ENCODE measurements around the gene CASQ1. TPM values are rescaled to one million over a fixed set of nuclear protein-coding genes. Genes with fewer than 3 reads are reported as not detected.
A peak's percentile ranks its signal among the peaks of the same experiment; 100 is the strongest.

CASQ1 gene
- total and polyA plus RNA-seq, 7 donors, result 0.28 to 9.4 (median 1.5) TPM; not detected in 1

DNA sequence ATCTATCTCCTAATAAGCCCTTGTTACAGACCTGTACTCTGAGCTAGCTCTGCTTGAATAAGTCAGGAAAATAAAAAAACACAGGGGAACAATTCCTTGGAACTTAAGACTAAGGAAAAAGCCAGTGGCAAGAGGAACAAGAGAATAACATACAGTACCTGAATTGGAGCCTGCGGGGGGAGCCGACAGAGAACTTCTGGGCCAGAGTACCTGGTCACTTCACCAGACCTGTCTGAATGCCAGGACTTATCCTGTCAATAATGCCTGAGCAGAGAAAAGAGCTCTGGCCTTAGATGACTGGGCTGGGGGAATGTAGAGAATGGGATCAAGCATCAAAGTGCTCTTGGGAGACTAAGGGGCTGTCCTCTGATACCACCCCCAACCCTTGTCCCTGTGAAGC is 29.9 kb downstream of the CASQ1 start:
- Histone ChIP-seq H3K36me3 (peaks cover 35 to 79% (median 61%) of the 10 kb centered on the region in 4 donors), H3K27me3 (no peaks in the 10 kb centered on the region), H3K4me3 (no peak overlapping the region), H3K9me3 (no peaks in the 10 kb centered on the region), H3K4me1 (peaks cover 0 to 44% (median 40%) of the 10 kb centered on the region in 4 donors), H3K27ac (peak overlapping the region; percentile 73 to 84 (median 76))
- no peak for DNase-seq
- WGBS, 2 donors, result 89 to 90% methylated on average over 2 of the region's 2 CpGs
- TF ChIP-seq POLR2A (IDR thresholded peaks at IDR 0.05), result no peak
- TF ChIP-seq, protein P1, sequence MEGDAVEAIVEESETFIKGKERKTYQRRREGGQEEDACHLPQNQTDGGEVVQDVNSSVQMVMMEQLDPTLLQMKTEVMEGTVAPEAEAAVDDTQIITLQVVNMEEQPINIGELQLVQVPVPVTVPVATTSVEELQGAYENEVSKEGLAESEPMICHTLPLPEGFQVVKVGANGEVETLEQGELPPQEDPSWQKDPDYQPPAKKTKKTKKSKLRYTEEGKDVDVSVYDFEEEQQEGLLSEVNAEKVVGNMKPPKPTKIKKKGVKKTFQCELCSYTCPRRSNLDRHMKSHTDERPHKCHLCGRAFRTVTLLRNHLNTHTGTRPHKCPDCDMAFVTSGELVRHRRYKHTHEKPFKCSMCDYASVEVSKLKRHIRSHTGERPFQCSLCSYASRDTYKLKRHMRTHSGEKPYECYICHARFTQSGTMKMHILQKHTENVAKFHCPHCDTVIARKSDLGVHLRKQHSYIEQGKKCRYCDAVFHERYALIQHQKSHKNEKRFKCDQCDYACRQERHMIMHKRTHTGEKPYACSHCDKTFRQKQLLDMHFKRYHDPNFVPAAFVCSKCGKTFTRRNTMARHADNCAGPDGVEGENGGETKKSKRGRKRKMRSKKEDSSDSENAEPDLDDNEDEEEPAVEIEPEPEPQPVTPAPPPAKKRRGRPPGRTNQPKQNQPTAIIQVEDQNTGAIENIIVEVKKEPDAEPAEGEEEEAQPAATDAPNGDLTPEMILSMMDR (IDR thresholded peaks at IDR 0.05), result no peak
- no peak for TF ChIP-seq POLR2AphosphoS5 (IDR thresholded peaks at IDR 0.05)
- intact Hi-C loops (cut with DNase I), result no loop called here

DNA sequence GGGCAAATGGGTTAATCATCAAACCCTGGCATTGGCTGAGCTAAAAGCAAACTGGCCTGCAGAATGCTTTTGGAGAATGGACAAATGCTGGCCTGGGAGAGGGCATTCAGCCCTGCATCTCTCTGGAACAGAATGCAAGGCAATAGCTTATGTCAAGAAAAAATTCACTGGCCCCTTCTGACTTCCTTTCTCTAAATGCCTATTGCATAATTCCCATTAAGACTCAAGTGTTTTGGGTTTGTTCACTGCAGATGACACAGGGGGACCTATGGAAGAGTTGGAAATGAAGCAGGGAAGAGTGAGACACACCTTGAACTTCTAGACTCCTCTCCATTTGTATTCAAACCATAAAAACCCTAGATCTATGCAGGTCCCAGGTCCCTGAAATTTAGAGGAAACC is 30.7 kb downstream of the CASQ1 start:
- Histone ChIP-seq H3K4me1 (peaks cover 0 to 44% (median 40%) of the 10 kb centered on the region in 4 donors), H3K27ac (peak overlapping the region in 2 of 4 donors; percentile 77 to 84), H3K9me3 (no peaks in the 10 kb centered on the region), H3K36me3 (peaks cover 29 to 79% (median 58%) of the 10 kb centered on the region in 4 donors), H3K27me3 (no peaks in the 10 kb centered on the region), H3K4me3 (no peak overlapping the region)
- DNase-seq, result no peak
- intact Hi-C loops (cut with DNase I), result no loop called here
- TF ChIP-seq POLR2A (IDR thresholded peaks at IDR 0.05) (no peak), POLR2AphosphoS5 (IDR thresholded peaks at IDR 0.05) (no peak)
- TF ChIP-seq, protein P1 (IDR thresholded peaks at IDR 0.05), result no peak

DNA sequence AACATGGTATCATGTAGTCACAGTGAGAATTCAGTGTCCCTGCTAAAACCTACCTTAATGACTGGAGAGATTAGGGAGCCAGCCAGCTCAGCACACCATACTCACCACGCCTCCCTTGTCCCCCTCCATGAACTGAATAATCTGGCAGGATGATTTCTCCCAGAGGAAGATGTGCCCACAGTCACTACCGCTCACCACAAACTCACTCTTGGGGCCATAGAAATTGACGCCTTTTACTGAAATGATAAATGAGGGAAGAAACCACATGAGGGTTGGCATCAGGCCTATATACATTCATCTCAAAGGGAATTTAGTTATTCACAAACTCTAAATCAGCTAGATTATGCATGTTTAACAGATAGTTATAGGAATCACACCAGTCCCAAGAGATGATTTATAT is 32.2 kb downstream of the CASQ1 start:
- no peak for DNase-seq
- TF ChIP-seq POLR2AphosphoS5 (IDR thresholded peaks at IDR 0.05), result no peak
- TF ChIP-seq, protein P1 (IDR thresholded peaks at IDR 0.05), result no peak
- no peak for TF ChIP-seq EP300 (IDR thresholded peaks at IDR 0.05)
- TF ChIP-seq POLR2A (IDR thresholded peaks at IDR 0.05), result no peak
- Histone ChIP-seq H3K4me1 (peaks cover 0 to 32% (median 28%) of the 10 kb centered on the region in 4 donors), H3K4me3 (no peak overlapping the region), H3K9me3 (no peaks in the 10 kb centered on the region), H3K36me3 (peaks cover 29 to 85% (median 60%) of the 10 kb centered on the region in 4 donors), H3K27me3 (no peaks in the 10 kb centered on the region), H3K27ac (no peak overlapping the region)
- intact Hi-C loops (cut with DNase I), result no loop called here
- 91 to 92% methylated on average over 3 of the region's 3 CpGs for WGBS, 2 donors

DNA sequence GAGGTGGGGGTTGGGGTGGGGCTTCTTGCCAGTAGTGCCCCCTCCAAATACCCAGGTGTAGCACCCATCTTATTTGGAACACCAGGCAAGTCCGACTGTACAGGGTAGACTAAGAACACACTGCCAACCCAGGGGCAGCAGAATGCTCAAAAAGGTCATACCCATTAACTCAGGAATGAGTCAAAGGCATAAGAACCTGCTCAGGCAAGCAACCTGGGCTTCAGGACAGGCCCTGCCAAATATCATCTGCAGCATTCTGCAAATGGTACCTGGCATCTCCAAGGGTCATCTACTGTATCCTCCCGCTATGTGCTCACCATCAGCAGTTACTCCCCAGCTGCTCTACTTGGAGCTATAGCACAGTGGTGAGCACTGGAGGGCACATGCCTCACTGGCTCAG is 34.2 kb downstream of the CASQ1 start:
- peaks cover 29 to 95% (median 71%) of the 10 kb centered on the region in 4 donors for H3K36me3 ChIP-seq

More for the DNA sequence above, 34.2 kb downstream of the CASQ1 start:
- intact Hi-C loops (cut with DNase I), result no loop called here
- no peaks in the 10 kb centered on the region for H3K27me3 ChIP-seq
- no peak for TF ChIP-seq EP300 (IDR thresholded peaks at IDR 0.05)
- no peak for TF ChIP-seq POLR2A (IDR thresholded peaks at IDR 0.05)
- TF ChIP-seq POLR2AphosphoS5 (IDR thresholded peaks at IDR 0.05), result no peak
- TF ChIP-seq, protein P1 (IDR thresholded peaks at IDR 0.05), result no peak
- DNase-seq, result no peak
- 92 to 98% methylated on average over 2 of the region's 2 CpGs for WGBS, 2 donors
- peaks cover 0 to 11% (median 8%) of the 10 kb centered on the region in 4 donors for H3K4me1 ChIP-seq
- H3K27ac ChIP-seq, result no peak overlapping the region
- H3K4me3 ChIP-seq, result no peak overlapping the region
- no peaks in the 10 kb centered on the region for H3K9me3 ChIP-seq
